GM13977 (cell line): Measurements from ENCODE around the gene AEBP2.

ENCODE experiments used
- DNase-seq: peaks from one replicate; pipeline ENCODE4 v3.0.0; 2012; ENCODE audit warnings: low spot score
- in situ Hi-C: fragments of 300-500 bp; cut with MboI; formaldehyde crosslinking; loops from one replicate; pipeline ENCODE4 v1.12.0; 2022; ENCODE audit warnings: low sequenced_read_pairs, low pct_unique_long_range_greater_than_20kb, mixed read lengths, inconsistent platforms; ENCODE audit not compliant: unreplicated experiment
- TF ChIP-seq, protein P1 (sequence below): IDR thresholded peaks from 2 replicates; pipeline ENCODE4 v1.5.1; 2012; ENCODE audit warnings: mild to moderate bottlenecking, control low read depth; ENCODE audit not compliant: insufficient read depth; ENCODE audit errors: extremely low read depth, missing control alignments

Gene AEBP2

DNA sequence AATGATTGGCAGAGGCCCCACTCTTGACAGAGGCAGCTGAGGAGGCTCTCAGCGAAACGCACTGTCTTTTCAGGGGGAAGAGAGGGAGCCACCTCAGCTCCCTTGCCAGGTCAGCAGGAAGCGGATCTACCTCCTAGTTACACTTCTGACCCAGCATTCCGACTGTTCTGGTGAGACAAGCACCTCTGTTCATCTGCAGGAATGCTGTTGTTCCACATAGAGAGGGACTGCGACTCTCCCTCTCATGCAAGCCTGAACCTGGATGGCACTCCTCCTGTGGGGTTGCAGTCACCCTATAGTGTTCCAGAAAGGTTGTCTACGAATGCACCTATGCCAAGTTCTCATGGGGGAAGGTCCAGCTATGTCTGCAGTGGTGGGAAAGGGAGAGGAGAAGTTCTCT lies 37.1 kb upstream of the AEBP2 start:
- TF ChIP-seq, protein P1, sequence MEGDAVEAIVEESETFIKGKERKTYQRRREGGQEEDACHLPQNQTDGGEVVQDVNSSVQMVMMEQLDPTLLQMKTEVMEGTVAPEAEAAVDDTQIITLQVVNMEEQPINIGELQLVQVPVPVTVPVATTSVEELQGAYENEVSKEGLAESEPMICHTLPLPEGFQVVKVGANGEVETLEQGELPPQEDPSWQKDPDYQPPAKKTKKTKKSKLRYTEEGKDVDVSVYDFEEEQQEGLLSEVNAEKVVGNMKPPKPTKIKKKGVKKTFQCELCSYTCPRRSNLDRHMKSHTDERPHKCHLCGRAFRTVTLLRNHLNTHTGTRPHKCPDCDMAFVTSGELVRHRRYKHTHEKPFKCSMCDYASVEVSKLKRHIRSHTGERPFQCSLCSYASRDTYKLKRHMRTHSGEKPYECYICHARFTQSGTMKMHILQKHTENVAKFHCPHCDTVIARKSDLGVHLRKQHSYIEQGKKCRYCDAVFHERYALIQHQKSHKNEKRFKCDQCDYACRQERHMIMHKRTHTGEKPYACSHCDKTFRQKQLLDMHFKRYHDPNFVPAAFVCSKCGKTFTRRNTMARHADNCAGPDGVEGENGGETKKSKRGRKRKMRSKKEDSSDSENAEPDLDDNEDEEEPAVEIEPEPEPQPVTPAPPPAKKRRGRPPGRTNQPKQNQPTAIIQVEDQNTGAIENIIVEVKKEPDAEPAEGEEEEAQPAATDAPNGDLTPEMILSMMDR: no peak
- in situ Hi-C loops: no loop called here
- no peak for DNase-seq

DNA sequence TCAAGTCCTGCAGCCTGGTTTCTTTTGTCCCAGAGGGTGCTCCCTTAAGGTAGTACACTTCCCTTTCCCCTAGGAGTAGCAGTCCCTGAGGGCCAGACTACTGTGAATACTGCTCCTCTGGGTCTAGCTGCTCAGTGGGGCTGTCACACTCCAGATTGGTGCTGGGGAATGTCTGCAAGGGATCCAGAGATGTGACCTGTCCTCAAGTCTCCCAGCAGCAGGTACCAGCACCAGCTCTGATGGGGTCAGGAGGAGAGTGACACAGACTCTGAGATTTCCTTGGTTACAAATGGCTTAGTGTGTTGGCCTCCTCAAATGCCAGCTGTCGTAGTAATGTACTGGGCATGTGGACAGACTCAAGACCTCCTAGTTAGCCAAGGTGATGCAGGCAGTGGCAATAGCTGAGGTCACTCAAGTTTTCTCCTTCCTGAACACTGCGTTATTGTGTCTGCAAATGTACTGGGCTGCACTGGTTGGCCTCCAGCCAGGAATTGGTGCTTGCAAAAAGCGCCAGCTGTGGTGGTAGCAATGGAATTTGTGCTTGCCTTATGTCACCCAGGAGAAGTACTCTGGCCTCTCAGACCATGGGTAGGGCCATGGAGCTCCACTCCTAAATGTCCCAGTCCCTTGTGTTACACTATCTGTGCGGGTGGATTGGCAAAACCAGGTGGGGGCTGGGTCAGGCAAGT lies 36.4 kb upstream of the AEBP2 start:
- DNase-seq: no peak
- TF ChIP-seq, protein P1: no peak
- in situ Hi-C loops: no loop called here

DNA sequence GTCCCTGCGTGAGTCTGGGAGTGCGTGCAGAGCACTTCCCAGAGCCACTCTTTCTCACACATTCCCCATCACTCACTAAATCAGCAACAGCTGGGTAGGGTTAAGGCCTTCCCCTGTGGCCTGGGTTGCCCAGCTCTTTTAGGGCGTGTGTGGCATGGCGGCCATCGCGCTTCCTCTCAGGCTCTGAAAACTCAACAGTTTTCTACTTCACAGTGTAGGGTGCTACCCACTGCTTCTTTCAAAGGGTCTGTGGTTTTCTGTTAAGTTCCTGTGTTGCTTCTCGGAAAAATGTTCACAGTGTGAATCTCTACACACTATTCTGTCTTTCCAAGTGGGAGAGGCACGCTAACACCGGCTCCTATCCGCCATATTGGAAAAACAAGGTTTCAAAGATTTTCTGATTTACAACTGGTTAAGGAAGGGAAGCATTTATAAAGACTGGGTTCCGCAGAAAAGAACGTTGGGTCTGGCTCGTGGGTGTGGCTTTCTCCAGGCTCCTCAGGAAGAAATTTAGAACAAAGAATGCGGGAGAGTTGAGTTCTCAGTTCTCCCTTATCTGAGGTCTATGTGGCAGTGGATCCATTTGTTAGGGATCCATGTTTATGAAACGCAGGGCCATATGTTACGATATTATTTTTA lies 34.9 kb upstream of the AEBP2 start:
- TF ChIP-seq, protein P1: no peak
- in situ Hi-C loops: no loop called here
- no peak for DNase-seq

DNA sequence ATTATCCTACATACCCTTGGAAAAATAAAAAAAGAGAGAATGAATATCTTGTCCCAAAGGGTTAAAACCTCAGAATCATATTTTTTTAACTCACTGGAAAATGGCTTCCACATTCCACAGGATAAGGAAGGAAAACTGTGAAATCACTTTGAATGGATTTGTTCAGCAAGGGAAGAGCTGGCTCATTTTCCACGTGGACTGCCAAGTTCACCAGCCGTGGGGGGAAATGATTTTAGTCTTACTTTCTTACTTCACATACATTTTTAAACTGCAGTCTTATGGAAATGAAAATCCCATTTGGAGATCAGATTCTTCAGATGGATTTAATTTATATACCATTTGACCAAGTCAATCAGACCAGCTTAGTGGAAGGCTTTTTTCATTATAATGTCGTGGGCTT lies 29.9 kb upstream of the AEBP2 start:
- in situ Hi-C loops: no loop called here
- no peak for DNase-seq
- TF ChIP-seq, protein P1: no peak

DNA sequence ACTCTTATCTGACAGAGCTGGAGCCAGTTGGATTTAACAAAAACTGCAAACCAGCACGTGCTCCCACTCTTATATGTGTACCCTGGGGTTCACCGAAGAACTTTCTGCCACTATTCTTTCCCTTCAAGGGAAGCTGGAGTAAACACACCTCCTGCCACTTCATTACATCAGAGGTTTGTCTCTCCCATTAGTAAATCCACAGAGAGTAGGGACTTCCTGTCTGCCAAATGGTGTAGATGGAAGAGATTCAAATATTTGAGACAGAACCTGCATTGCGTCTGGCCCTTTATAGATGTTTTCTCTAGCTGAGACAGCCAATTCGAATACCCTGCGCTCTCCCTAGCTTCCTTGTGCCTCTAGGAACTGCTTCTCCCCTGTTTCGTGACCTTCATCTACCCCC lies 29.1 kb upstream of the AEBP2 start:
- in situ Hi-C loops: no loop called here
- DNase-seq: no peak
- TF ChIP-seq, protein P1: no peak

DNA sequence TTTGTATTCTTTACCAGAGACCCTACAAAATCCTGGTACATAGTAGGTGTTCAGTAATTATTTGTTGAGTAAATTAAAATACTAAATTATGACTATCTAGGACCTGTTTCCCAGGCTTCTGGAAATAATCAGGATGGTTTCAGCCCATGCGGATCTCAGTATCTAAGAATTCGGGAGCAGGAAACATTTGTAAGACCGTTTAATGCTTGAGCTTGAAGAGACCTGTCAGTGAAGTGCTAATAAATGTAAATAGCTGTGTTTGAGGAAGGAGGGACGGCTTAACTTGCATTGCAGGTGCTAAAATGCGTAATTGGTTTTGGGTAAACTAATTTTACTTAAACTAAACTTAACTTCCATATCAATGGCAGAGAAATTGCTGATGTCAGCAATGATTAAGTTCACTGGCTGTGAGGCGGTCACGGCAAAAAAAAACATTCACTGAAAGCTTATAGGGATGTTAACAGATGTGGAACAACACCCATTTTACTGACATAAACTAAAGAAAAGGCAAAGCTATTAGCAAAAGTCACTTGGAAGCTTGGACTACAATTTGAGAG lies 28.6 kb upstream of the AEBP2 start:
- TF ChIP-seq, protein P1: no peak
- in situ Hi-C loops: no loop called here
- DNase-seq: no peak
